Left colon (tissue), 2 donors: ENCODE data around the gene BSND. TPM values are rescaled to one million over a fixed set of nuclear protein-coding genes. Genes with fewer than 3 reads are reported as not detected.
"Not testable (repeated sequence)": the region's sequence is repeated elsewhere in the genome, so short reads cannot be mapped to it uniquely, and the experiment has no call there.

ENCODE experiments used
- ATAC-seq: fragments of 200-7000 bp; cut with Tn5 transposase; one replicate; pipeline ENCODE4 v1.9.1; 2020; ENCODE audit warnings: mild to moderate bottlenecking, moderate library complexity
- DNase-seq, 2 donors: peaks; one replicate each; pipeline ENCODE4 v3.0.0-alpha.2; 2020
- intact Hi-C, 2 donors: fragments of 100-400 bp; cut with DNase I in 1 of 2; cut with micrococcal nuclease in 1 of 2; formaldehyde crosslinking; loops; one replicate each; pipeline versions ENCODE4 v1.11.2 to v1.14.0; 2022; cut with DNase I, micrococcal nuclease
- total RNA-seq, 2 donors: library from RNA; stranded (reverse); fragmentation: NEBNext Ultra II Directional; extraction: Animal tissue kit (Norgen Biotek cat#: 25700); gene quantifications; one replicate each; pipeline ENCODE4 v1.2.1, GENCODE V29; 2021
- donor health status: DM: no; HTN: no; CAD: no.
- donor health status: DM: yes; HTN: yes; CAD: no.

Gene BSND
- total RNA-seq, 2 donors from 2014 or later: not detected

DNA sequence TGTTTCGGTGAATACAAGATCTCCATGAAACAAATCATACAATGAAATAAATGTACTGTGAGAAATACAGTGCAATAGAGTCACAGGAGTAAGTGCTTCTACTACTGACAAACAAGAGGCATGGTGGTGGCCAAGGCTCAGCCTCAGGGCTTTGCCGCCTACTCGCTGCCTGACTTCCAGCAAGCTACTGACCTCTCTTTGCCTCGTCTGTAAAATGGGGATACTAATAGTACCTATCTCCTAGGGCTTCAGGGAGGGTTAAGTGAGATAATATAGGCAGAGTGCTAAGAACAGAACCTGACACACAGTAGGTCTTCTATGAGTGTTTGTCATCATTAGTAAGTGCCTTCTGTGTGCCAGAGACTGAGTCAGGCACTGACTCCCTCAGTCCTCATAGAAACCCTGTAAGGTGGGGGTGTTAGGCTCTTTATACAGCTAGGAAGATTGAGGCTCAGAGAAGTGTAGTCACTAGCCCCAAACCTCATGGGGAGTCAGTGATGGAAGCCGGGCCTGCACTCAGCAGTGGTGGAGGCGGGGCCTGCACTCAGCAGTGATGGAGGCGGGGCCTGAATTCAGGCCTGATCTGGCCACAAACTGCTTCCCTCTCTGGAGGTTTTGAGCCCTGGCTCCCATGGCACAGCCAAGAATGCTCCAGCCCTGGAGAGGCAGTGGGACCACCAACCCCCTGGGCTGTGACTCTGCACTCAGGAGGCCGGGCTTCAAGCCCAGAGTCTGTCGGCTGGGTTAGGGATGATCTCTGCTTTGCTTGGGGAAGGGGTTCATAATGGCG is 6.8 kb downstream of the BSND start:
- ATAC-seq: no peak
- intact Hi-C loops: no loop called here
- no peak for DNase-seq

DNA sequence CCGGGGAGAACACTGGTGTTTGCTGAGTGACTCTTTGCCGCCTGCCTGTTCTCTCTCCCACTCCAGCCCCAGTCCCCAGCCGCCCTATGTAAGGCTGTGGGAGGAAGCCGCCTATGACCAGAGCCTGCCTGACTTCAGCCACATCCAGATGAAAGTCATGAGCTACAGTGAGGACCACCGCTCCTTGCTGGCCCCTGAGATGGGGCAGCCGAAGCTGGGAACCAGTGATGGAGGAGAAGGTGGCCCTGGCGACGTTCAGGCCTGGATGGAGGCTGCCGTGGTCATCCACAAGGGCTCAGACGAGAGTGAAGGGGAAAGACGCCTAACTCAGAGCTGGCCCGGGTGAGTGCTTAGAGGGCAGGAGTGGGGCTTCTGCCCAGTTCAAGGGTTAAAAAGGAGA is 8.2 kb downstream of the BSND start:
- ATAC-seq (no peak), DNase-seq (no peak)
- intact Hi-C loops: no loop called here

DNA sequence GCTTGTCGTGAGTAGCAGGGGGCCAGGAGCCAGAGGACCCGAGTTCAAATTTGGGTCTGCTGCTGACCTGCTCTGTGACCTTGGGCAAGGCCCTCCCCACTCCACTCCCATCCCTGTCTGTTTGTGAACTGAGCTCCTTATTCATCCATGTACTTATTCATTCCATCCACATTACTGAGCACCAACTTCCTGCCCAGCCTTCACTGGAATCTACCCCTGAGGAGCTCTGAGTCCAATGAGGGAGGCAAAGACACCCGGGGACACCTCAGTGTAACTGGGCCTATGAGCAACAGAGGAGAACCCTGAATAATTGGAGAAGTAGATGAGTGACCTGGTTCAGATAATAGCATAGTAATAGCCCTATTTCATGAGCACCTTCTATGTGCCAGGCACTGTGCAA is 8.9 kb downstream of the BSND start:
- DNase-seq: no peak
- intact Hi-C loops: no loop called here
- ATAC-seq: no peak

DNA sequence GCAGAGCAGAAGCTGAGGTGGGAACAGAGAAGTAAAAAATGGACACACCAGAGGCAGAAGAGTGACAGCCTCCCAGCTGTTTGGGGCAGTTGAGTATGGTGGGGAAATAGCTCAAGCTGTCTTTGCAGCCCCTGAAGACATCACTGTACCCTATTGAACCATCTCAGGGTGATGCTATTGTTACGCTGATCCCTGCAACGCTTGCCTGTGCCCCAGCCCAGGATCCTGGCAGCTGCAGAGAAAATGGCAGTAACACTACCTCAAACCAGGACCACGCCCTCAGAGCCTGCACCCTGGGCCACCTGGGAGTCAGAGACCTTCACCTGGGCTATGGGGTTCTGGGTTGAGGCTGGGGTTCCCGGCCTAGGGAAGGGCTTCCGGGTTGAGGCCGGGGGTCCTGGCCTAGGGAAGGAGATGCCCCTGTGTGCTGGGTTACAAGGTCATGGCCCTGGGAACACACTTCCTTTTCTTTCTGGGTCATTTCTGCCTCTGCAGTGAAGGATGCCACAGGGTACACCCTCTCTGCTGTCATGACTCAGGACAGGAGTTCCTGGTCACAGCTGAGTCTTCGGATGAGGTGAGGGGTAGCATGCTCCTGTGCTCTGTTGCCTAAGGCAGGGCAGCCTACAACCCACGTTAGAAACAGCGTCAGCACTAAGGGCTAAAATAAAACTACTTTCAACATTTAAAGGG is 11.6 kb downstream of the BSND start:
- DNase-seq (no peak), ATAC-seq (no peak)
- intact Hi-C loops: no loop called here

DNA sequence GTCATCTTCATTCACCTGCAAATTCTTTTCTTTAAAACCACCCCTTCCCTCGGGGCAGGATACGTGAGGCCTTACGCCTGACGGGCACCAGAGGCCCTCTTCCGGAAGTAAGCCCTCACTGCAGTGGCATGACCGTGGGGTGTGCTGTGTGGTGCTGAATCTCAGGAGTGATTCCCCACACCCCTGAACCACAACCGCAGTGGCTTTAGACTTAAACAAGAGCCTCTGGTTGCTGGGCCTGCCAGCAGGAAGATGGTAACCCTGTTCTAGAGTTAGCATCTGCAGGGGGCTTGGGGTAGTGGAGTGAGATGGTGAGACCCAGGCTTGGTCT is 12.1 kb downstream of the BSND start:
- intact Hi-C loops: no loop called here
- no peak for ATAC-seq

DNA sequence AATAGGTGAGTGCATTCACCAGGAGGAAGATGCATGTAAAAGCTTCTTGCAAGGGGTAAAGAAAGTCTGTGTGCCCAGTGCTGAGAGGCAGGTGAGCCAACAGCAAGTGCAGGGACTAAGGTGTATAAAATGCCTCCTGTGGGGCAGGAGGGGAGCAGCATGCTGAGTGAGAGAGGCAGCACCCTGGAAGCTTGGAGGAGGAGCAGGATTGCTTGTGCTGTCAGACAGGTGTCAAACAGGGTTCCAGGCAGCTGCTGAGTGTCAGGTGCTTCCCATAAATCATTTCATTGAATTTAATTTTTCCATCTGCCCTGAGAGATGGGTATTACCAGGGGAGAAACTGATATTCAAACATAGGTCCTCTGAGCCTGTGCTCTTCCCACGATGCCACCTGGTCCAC is 13.9 kb downstream of the BSND start:
- DNase-seq: no peak
- no peak for ATAC-seq
- intact Hi-C loops: no loop called here

More for the DNA sequence above, 12.1 kb downstream of the BSND start:
- no peak for DNase-seq

DNA sequence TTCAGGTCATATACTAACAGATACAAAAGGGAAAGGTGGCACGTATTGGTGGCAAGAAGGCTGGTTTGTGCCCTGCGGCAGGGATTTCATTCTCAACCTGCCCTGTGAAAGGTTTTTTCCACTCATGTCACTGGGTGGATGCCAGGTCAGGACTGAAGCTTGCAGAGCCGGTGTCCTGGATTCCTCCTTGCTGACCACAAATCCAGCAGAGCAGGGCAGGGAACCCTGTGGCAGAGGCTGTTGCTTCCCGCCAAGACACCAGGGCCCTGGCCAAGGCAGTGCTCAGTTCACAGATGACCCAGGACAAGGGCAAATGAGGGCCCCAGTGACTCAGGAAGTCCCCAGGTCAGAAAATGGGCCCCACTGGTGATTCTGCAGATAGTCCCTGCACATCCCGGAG is 16.4 kb downstream of the BSND start:
- intact Hi-C loops: no loop called here
- no peak for ATAC-seq
- DNase-seq: no peak

DNA sequence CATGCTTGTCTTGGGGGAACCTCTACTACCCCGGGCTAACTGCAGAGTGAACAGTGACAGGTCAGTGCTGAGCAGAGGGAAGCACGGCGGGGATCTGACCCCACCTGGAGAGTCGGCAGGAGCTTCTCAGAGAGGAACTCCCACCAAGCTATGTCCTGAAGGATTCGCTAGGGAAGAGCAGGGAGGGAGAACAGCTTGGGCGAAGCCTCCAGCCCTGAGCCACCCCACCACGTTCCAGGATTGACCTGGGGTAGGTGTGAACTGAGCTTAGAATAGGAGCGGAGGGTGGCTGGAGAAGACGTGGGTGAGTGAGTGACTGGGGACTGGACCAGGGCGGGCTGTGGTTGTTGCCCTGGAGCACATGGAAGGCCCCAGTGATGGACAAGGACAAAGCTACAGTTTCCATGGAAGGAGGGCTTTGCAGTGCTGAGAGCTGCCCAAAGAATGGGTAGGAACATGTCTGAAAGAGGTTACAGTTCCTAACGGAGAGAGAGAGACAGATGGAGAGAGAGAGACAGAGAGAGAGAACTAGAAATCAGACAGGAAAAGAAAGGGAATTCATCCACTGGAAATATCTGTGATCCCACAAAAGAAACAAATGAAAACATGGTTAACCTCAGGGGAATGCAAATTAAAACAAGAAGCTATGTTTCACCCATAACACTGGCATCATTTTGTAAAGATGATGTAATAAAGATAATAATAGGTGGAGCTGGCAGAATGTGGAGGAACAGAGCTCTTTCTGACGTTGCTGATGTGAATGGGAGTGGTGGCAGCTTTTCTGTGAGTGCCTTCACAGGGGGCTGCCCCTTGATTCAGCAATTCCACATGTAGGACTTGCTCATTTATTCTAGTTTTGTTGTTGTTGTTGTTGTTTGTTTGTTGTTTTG is 17.2 kb downstream of the BSND start:
- no peak for ATAC-seq
- no peak for DNase-seq
- intact Hi-C loops: no loop called here

DNA sequence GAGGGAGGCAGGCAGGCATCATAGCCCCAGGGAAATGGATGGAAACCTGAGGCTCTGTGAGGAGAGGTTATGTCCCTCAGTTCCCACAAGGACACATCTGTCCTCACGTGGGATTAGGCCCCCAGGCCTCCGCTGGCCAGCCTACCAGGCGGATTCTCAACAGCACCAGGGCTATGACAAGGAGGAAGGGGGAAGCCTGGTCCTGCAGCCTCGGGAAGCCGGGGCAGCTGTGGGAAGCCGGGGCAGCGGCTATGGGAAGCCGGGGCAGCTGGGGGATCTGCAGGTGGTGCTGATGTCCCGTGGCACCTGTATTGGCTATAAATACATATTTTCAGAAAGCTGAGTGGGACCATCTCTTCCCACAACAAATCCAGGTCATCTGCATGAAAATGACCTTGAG is 19.7 kb downstream of the BSND start:
- DNase-seq: no peak
- intact Hi-C loops: no loop called here

DNA sequence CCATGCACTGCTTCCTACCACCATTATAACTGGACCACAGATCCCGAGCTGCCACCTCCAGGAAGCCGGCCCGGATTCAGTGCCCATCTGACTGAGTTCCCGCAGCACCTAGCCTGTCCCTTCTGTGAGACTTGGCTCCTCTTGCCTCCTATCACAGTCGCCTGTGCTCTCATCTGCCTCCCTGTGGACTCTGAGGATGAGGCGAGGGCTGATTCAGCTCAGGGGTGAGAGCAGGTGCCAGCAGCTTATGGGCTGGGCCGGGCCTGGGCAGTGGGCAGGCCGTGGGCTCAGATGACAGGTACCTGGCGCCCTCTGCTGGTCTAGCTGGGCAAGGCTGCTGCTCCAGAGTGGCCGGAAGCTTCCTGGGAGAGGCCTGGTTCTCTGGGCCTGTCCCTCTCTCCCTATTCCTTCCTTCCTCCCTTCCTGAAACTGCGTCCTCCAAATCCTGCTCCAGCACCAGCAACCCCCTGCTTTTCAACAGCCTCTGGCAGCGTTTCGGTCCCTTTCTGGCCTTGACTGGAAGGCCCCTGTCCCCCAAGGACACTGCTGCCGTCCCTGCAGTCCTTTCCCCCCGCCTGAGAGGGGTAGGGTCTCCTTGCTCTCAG is 23.3 kb downstream of the BSND start:
- DNase-seq (peak; percentile 80 to 91), ATAC-seq (peak; percentile 99)
- intact Hi-C loops: no loop called here

More for the DNA sequence above, 19.7 kb downstream of the BSND start:
- no peak for ATAC-seq

DNA sequence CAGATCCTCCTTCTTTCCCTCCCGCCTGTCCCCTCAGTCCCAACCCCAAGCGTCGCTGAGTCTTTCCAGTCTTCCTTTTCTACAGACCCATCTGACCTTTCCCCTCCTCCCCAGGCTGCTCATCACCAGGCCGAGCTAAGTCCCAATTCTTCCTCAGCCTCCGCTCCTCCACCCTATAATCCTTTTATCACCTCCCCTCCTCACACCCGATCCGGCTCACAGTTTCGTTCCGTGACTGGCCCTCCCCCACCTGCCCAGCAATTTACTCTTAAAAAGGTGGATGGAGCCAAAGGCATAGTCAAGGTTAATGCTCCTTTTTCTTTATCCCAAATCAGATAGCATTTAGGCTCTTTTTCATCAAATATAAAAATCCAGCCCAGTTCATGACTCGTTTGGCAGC is 25.4 kb downstream of the BSND start:
- intact Hi-C loops, DNase-seq, ATAC-seq: not testable (repeated sequence)

DNA sequence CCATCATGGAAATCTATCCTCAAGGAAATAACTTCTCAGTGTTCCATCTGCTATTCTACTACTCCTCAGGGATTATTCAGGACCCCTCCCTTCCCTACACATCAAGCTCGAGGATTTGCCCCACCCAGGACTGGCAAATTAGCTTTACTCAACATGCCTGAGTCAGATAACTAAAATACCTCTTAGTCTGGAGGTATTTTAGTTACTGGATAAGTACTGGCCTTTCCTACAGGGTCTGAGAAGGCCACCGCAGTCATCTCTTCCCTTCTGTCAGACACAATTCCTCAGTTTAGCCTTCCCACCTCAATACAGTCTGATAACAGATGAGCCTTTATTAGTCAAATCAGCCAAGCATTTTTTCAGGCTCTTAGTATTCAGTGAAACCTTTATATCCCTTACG is 27.9 kb downstream of the BSND start:
- DNase-seq, intact Hi-C loops, ATAC-seq: not testable (repeated sequence)

DNA sequence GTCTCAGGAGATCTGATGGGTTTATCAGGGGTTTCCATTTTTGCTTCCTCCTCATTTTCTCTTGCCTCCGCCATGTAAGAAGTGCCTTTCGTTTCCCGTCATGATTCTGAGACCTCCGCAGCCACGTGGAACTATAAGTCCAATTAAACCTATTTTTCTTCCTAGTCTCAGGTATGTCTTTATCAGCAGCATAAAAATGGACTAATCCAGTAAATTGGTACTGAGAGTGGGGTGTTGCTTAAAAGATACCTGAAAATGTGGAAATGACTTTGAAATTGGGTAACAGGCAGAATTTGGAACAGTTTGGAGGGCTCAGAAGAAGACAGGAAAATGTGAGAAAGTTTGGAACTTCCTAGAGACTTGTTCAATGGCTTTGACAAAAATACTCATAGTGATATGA is 32.4 kb downstream of the BSND start:
- ATAC-seq, intact Hi-C loops, DNase-seq: not testable (repeated sequence)

DNA sequence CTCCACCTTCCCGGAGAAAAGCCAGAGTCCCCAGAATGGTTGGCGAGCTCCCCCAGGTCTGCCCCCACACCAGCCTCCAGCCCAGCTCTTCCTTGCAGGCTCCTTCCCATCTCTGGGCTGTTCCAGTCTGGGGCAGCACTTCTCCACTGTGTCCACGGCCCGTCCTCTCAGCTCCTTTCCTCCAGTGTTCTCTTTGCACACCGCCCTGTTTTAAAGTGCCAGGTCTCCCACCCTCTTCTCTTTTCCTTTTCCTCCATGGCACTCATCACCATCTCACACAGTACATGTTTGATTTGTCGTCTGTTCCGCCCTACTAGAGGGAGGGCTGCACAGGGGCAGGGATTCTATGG is 34.5 kb downstream of the BSND start:
- DNase-seq (no peak), ATAC-seq (no peak)
- intact Hi-C loops: no loop called here

DNA sequence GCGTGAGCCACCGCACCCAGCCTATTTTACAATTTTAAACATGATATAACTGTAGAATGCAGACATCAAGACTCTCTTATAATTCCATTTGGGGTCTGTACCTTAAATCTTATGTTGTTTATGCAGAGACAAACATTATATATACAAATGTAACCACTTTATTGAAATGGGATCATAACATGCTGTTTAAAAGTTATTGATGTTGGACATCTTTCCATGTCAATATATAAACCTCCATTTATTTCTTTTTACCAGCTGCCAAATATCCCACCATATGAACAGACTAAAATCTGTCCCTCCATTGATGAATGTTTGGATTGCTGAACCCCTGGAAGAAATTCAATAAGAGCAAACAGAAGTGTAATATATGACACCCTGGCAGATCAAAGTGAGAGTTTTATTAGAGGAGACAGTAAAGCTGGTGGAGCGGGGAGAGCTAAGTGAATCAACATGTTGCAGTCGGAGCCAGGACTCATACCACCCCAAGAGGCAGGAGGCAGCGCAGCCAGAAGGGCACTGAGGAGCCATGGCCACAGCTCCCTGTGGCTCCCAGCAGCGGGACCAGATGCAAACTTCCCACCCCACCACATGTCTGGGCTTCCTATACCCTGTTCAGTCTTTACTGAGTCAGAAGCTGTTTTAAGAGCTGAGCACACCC is 35.9 kb downstream of the BSND start:
- DNase-seq (no peak), ATAC-seq (no peak)
- intact Hi-C loops: no loop called here

DNA sequence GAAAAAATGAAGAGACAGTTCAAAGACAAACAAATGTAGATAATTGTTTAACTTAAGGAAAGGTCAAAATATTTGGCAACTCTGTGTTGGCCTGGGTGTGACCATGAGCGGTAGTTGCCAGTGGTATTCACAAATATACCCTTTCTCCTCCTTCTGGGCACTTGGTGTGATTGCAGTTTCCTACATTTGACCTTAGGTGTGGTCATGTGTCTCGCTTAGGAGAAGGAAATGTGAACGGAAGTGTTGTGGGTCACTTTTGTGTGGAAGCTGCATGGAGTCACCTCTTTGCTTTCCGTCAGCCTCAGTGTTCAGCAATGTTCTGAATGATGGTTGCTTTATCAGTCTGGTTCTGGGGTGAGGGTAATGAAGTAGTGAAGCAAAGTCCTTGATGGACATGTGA is 37.2 kb downstream of the BSND start:
- DNase-seq: no peak
- intact Hi-C loops: no loop called here
- peak; percentile 21 for ATAC-seq

DNA sequence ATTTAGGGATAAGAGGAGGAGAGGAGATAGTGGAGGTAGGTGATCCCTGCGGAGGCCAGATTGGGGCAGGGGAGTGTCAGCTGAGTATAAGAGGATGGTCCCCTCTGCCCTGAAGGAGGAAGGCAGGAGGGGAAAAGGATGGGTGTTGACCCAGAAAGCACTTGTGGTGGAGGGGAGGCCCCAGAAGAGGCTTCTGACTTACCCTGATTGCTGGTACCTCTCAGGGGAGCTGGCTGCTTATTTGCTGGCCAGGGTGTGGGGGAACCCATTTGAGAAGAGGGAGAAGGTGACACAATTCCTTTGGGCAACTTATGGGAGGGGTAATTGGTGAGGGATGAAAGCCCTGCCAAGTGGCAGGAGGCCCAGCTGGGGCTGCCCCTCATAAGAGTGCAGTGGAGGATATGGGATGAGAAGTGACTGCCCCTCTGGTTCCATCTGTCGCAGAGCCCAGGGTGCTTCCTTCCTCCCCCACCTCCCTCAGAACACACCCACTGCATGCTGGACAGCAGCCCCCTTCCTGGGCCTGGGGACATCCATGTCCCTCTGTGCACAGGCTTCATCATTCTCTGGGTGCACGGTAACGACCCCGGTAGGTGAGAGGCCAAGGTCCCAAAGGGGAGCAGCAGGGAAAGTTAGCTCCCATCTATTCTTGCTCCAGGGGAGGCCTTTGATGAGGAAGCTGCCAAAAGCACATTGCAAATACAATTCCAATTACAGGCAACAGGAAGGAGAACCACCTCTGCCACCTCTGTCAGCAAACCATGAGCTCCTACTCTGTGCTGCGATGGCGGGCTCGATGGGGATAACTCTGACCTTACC is 39.2 kb downstream of the BSND start:
- intact Hi-C loops: no loop called here
- DNase-seq (no peak), ATAC-seq (no peak)

DNA sequence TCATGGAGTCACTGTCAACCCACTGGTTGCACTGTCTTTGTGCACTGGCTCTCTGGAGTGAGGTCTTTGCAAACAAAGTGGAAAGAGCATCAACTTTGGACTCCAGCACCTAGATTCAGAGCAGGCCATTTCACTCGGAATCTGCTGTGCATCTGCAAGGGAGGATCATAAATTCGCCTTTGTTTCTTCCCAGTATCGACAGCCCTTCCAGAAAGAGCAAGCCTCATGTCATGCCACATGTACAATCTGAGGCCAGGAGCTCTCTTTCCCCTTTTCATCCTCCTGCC is 39.8 kb downstream of the BSND start:
- ATAC-seq (no peak), DNase-seq (no peak)
- intact Hi-C loops: no loop called here
